ENCODE measurements around the gene OTUD5. TPM values are rescaled to one million over a fixed set of nuclear protein-coding genes. Genes with fewer than 3 reads are reported as not detected.

OTUD5 gene
- total RNA-seq, 4 donors from 2014 or later = 39.4 to 96.9 (median 40.6) TPM

DNA sequence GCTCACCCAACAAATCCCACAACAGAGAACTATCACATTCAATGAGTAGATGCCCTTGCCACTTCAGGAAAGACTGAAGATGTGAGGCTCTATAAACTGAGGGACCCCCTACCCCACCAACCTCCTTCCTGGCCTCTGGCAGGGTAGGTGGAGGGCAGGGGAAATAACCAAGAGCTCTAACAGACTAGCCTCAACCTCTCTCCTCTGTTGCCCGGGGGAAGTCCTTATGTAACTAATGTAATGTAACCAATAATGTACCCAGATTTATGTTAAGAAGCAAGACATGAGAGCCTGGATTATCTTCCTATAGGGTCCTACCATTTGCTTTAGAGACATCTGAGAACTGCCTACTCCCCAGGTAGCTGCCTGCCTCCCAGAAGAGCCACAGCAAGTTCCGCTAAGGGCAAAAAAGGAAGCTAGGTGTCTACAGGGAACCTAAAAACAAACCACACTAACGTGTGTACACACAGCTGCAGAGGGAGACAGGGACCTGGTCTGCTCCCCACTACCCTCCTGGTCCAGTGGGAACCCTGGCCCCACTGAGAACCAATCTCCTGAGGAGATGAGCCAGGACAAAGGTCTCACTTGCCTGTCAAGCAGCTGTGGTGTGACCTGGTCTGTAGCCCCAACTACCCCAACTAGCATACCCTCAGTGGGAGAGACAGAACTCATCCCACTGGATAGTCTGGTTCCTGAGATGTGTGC lies 17.7 kb downstream of the OTUD5 start:
- Histone ChIP-seq H3K36me3 (no peaks in the 10 kb centered on the region), H3K27ac (peak overlapping the region; percentile 24 to 72 (median 58)), H3K4me3 (no peak overlapping the region), H3K27me3 (no peaks in the 10 kb centered on the region), H3K4me1 (peaks cover 0 to 26% (median 1%) of the 10 kb centered on the region in 4 donors), H3K9me3 (no peaks in the 10 kb centered on the region)
- 65% methylated on average over 3 of the region's 3 CpGs; no CpG with 5 or more reads in 1 of the 2 donors for WGBS, 2 donors (ENCODE audit: low coverage in 1 of 2)
- peak; percentile 33 for DNase-seq
- intact Hi-C loops (cut with DNase I; ENCODE audit: low total_unique reads) = no loop called here
- no peak for TF ChIP-seq POLR2A (IDR thresholded peaks at IDR 0.05)
- TF ChIP-seq POLR2AphosphoS5 (IDR thresholded peaks at IDR 0.05) = peak in 1 of 3 donors; percentile 32
- in situ Hi-C loops (cut with MboI; ENCODE audit: low pct_ligation_motif_present in 1 of 4, low pct_unique_long_range_greater_than_20kb in 1 of 4, low sequenced_read_pairs in 3 of 4) = no loop called here

DNA sequence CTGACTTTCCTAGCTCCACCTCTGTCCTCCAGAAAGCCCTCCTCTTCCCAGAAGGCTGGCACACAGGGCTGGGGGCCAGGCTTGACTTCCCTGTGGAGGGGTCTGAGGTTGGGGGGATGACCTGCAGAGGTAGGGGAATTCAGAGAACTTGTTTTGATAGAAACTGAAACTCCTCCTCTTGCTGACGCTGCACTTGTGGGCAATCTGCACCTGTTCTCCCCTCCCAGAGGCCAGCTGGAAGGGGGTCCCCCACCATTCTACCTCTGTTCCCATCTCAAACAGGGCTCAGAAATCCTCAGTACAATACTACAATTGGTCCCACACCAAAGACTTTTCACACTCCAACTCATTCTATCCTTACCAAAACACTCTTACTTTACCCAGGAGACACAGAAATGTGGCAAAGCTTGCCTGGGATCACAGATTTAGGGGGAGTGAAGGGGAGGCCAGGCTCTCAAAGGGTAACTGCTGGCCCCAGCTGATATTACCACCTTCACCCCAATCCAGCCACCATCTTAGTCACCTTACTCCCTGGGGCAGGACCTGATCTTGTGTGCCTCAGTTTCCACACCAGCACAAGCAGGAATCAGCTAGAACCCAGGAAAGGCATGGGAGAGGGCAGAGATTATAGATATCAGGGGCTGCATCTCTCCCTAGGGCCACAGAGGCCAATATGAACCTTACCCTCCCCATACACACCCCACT lies 18.5 kb downstream of the OTUD5 start:
- intact Hi-C loops (cut with DNase I; ENCODE audit: low total_unique reads) = no loop called here
- Histone ChIP-seq H3K4me3 (no peak overlapping the region), H3K27ac (peak overlapping the region; percentile 13 to 72 (median 58)), H3K27me3 (no peaks in the 10 kb centered on the region), H3K4me1 (peaks cover 0 to 26% (median 1%) of the 10 kb centered on the region in 4 donors), H3K36me3 (no peaks in the 10 kb centered on the region), H3K9me3 (no peaks in the 10 kb centered on the region)
- DNase-seq = peak; percentile 69
- WGBS, 2 donors (ENCODE audit: low coverage in 1 of 2) = 50 to 60% methylated on average over 1 of the region's 1 CpG
- peak in 1 of 3 donors; percentile 33 for TF ChIP-seq POLR2AphosphoS5 (IDR thresholded peaks at IDR 0.05)
- TF ChIP-seq, protein P1, sequence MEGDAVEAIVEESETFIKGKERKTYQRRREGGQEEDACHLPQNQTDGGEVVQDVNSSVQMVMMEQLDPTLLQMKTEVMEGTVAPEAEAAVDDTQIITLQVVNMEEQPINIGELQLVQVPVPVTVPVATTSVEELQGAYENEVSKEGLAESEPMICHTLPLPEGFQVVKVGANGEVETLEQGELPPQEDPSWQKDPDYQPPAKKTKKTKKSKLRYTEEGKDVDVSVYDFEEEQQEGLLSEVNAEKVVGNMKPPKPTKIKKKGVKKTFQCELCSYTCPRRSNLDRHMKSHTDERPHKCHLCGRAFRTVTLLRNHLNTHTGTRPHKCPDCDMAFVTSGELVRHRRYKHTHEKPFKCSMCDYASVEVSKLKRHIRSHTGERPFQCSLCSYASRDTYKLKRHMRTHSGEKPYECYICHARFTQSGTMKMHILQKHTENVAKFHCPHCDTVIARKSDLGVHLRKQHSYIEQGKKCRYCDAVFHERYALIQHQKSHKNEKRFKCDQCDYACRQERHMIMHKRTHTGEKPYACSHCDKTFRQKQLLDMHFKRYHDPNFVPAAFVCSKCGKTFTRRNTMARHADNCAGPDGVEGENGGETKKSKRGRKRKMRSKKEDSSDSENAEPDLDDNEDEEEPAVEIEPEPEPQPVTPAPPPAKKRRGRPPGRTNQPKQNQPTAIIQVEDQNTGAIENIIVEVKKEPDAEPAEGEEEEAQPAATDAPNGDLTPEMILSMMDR (IDR thresholded peaks at IDR 0.05) = no peak
- in situ Hi-C loops (cut with MboI; ENCODE audit: low pct_ligation_motif_present in 1 of 4, low pct_unique_long_range_greater_than_20kb in 1 of 4, low sequenced_read_pairs in 3 of 4) = no loop called here

DNA sequence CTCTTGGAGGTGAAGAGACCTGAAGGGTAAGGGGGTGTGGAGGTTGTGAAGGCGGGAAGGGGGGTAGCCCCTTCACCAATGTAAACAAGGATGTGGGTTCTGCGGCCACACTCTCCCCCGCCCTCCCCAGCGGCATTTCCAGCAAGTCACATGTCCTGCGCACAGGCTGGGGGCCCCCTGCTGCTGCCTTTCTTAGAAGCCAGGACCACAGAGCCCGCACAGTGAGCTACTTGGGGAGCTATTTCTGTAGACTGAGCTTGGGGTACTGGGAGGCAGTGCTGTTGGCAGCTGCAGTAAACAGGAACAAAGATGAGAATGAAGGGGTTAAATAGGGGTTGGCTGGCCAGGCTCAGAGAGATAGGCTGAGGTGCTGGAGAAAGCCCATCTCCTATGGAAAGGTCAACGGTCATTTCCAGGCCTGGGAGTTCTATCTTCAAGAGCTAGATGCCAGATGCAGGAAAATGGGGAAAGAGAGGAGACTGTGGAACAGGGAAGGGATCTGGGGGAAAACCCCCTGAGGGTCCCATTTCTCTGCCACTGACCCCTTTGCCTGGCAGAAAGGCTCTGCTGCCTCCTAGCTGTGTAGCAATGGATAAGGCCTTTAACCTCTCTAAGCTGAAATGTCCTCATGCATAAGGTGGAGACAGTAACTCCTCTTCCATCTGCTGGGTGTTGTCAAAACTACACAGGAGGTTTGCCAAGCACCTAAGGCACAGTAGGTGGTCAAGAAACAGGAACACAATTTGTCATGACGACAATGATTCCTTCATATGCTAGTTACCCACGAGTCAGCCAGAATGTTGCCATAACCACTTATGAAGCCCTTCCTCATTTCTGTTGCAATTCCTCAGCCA lies 20.1 kb downstream of the OTUD5 start:
- intact Hi-C loops (cut with DNase I; ENCODE audit: low total_unique reads) = no loop called here
- in situ Hi-C loops (cut with MboI; ENCODE audit: low pct_ligation_motif_present in 1 of 4, low pct_unique_long_range_greater_than_20kb in 1 of 4, low sequenced_read_pairs in 3 of 4) = no loop called here
- H3K4me3 ChIP-seq = no peak overlapping the region

DNA sequence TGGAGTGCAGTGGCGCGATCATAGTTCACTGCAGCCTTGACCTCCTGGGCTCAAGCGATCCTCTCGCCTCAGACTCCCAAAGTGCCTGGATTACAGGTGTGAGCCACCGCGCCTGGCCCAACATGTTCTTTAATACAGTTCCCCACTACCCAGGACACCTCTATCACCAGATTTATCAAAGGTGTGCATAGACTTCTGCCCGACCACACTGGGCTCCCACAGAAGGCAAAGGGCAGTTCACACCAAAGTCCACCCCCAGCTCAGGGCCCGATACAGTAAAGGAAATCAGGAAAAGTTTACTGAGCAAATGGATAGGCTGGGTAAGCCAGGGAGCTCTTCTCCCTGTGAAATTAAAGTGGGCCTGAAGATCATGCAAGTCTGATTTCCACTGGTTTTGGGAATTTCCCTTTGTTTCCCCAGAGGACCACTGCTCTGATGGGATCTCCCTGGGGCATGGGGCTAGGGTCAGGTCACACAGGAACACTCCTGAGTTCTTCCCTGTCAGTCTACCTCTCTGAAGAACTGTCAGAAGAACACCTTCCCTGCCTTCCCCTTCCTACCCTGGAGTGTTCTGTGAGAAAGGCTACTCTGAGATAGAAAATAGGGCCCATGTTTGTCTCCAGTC lies 20.9 kb downstream of the OTUD5 start:
- H3K4me3 ChIP-seq = no peak overlapping the region
- WGBS, 2 donors (ENCODE audit: low coverage in 1 of 2) = 94% methylated on average over 8 of the region's 8 CpGs; no CpG with 5 or more reads in 1 of the 2 donors
- no peak for DNase-seq
- intact Hi-C loops (cut with DNase I; ENCODE audit: low total_unique reads) (no loop called here), in situ Hi-C loops (cut with MboI; ENCODE audit: low pct_ligation_motif_present in 1 of 4, low pct_unique_long_range_greater_than_20kb in 1 of 4, low sequenced_read_pairs in 3 of 4) (no loop called here)
- peak overlapping the region; percentile 24 to 58 (median 55) for H3K27ac ChIP-seq
- TF ChIP-seq POLR2A (IDR thresholded peaks at IDR 0.05) (no peak), POLR2AphosphoS5 (IDR thresholded peaks at IDR 0.05) (no peak), EP300 (IDR thresholded peaks at IDR 0.05; ENCODE audit: low read depth) (no peak)
- TF ChIP-seq, protein P1 (IDR thresholded peaks at IDR 0.05) = no peak
- peaks cover 0 to 23% (median 1%) of the 10 kb centered on the region in 4 donors for H3K4me1 ChIP-seq
- H3K36me3 ChIP-seq = no peaks in the 10 kb centered on the region
- H3K9me3 ChIP-seq = no peaks in the 10 kb centered on the region
- H3K27me3 ChIP-seq = no peaks in the 10 kb centered on the region

More for the DNA sequence above, 20.1 kb downstream of the OTUD5 start:
- Histone ChIP-seq H3K9me3 (no peaks in the 10 kb centered on the region), H3K4me1 (peaks cover 0 to 26% (median 1%) of the 10 kb centered on the region in 4 donors), H3K36me3 (no peaks in the 10 kb centered on the region), H3K27me3 (no peaks in the 10 kb centered on the region), H3K27ac (peak overlapping the region; percentile 58 to 72 (median 60))
- DNase-seq = peak; percentile 84
- 35% methylated on average over 9 of the region's 9 CpGs; no CpG with 5 or more reads in 1 of the 2 donors for WGBS, 2 donors (ENCODE audit: low coverage in 1 of 2)
- peak in 2 of 3 donors; percentile 13 to 40 for TF ChIP-seq POLR2AphosphoS5 (IDR thresholded peaks at IDR 0.05)
- TF ChIP-seq, protein P1 (IDR thresholded peaks at IDR 0.05) = no peak
